IMR-90 (cell line): ENCODE data around the gene GNAT1. TPM values are rescaled to one million over a fixed set of nuclear protein-coding genes. Genes with fewer than 3 reads are reported as not detected.

Experiments
- ATAC-seq: fragments of 200-7000 bp; cut with Tn5 transposase; 2 replicates; pipeline ENCODE4 v1.9.1; 2020; ENCODE audit warnings: low read depth, mild to moderate bottlenecking, moderate library complexity
- BruUV-seq: library from RNA; stranded (reverse); fragments of 400-500 nt; replicated peaks from 2 replicates; lab custom pipeline; 2021; lab: Mats Ljungman, UMichigan
- CTCF ChIA-PET: fragments of 300-600 bp; formaldehyde crosslinking; extraction: SDS; loops from one replicate; lab custom pipeline; 2021; ENCODE audit warnings: antibody characterized with exemption; lab: Yijun Ruan, JAX
- POLR2A ChIA-PET: fragments of 300-600 bp; sonication (Branson Sonifier 250); formaldehyde crosslinking; loops from one replicate; lab custom pipeline; 2022; ENCODE audit warnings: antibody characterized with exemption; ENCODE audit not compliant: unreplicated experiment; lab: Charles Lee
- DNase-seq: peaks from one replicate; pipeline ENCODE4 v3.0.0; 2013
- H2AFZ ChIP-seq: replicated peaks from 2 replicates; pipeline ENCODE3; 2013; ENCODE audit warnings: low read length, mild to moderate bottlenecking; ENCODE audit not compliant: poor library complexity
- H2AK5ac ChIP-seq: 2 replicates; pipeline ENCODE4 v1.6.1; 2013; ENCODE audit warnings: low read depth, low read length, inconsistent platforms
- H2AK9ac ChIP-seq: replicated peaks from 2 replicates; pipeline ENCODE3; 2013; ENCODE audit warnings: mild to moderate bottlenecking, low read depth, low read length, moderate library complexity; ENCODE audit not compliant: poor library complexity
- H2BK120ac ChIP-seq: 2 replicates; pipeline ENCODE4 v1.6.1; 2013; ENCODE audit warnings: low read depth, low read length, inconsistent platforms
- H2BK15ac ChIP-seq: 3 replicates; pipeline ENCODE4 v1.6.1; 2013; ENCODE audit warnings: low read depth, low read length, inconsistent platforms
- H2BK20ac ChIP-seq: 2 replicates; pipeline ENCODE4 v1.6.1; 2013; ENCODE audit warnings: low read depth, mild to moderate bottlenecking, inconsistent platforms, low read length, moderate library complexity
- H2BK5ac ChIP-seq: 2 replicates; pipeline ENCODE4 v1.6.1; 2013; ENCODE audit warnings: mild to moderate bottlenecking, low read depth, low read length, inconsistent platforms; ENCODE audit not compliant: poor library complexity, severe bottlenecking
- H3K14ac ChIP-seq: replicated peaks from 2 replicates; pipeline ENCODE4 v1.6.1; 2013; ENCODE audit warnings: low read depth, low read length, inconsistent platforms
- H3K18ac ChIP-seq: 2 replicates; pipeline ENCODE4 v1.6.1; 2013; ENCODE audit warnings: low read depth, low read length, control low read depth
- H3K23ac ChIP-seq: 2 replicates; pipeline ENCODE4 v1.6.1; 2013; ENCODE audit warnings: low read depth, low read length, inconsistent platforms
- H3K27ac ChIP-seq: 2 replicates; pipeline ENCODE4 v1.5.1; 2013; ENCODE audit warnings: mild to moderate bottlenecking, control low read depth, low read length; ENCODE audit not compliant: insufficient read depth
- H3K27me3 ChIP-seq: 2 replicates; pipeline ENCODE4 v1.6.1; 2013; ENCODE audit warnings: low read length; ENCODE audit not compliant: control insufficient read depth, insufficient read depth
- H3K36me3 ChIP-seq: 2 replicates; pipeline ENCODE4 v1.6.1; 2013; ENCODE audit warnings: low read length, mixed read lengths; ENCODE audit not compliant: control insufficient read depth, insufficient read depth
- H3K4ac ChIP-seq: 2 replicates; pipeline ENCODE4 v1.6.1; 2013; ENCODE audit warnings: low read depth, low read length, inconsistent platforms
- H3K4me1 ChIP-seq: 2 replicates; pipeline ENCODE4 v1.6.1; 2013; ENCODE audit warnings: low read length, mixed read lengths; ENCODE audit not compliant: control insufficient read depth, insufficient read depth
- H3K4me2 ChIP-seq: 2 replicates; pipeline ENCODE4 v1.6.1; 2013; ENCODE audit warnings: low read depth, mild to moderate bottlenecking, control low read depth, low read length, moderate library complexity
- H3K4me3 ChIP-seq: 2 replicates; pipeline ENCODE4 v1.5.1; 2013; ENCODE audit warnings: low read depth, mild to moderate bottlenecking, control low read depth, low read length, moderate library complexity; ENCODE audit not compliant: insufficient read depth
- H3K56ac ChIP-seq: 2 replicates; pipeline ENCODE4 v1.6.1; 2013; ENCODE audit warnings: low read length, inconsistent platforms; ENCODE audit not compliant: insufficient read depth; ENCODE audit errors: extremely low read depth
- H3K79me1 ChIP-seq, 2 experiments: 2 replicates each; pipeline ENCODE4 v1.6.1; 2013; ENCODE audit warnings: low read length in 2 of 2, inconsistent platforms in 1 of 2, low read depth in 1 of 2
- H3K9ac ChIP-seq: 2 replicates; pipeline ENCODE4 v1.6.1; 2013; ENCODE audit warnings: low read depth, low read length, control low read depth
- H3K9me1 ChIP-seq: 2 replicates; pipeline ENCODE4 v1.6.1; 2013; ENCODE audit warnings: low read length, inconsistent platforms; ENCODE audit not compliant: insufficient read depth
- H3K9me3 ChIP-seq: 2 replicates; pipeline ENCODE4 v1.6.1; 2013; ENCODE audit warnings: low read length; ENCODE audit not compliant: control insufficient read depth, insufficient read depth
- H4K20me1 ChIP-seq: 2 replicates; pipeline ENCODE4 v1.6.1; 2013; ENCODE audit warnings: low read length, inconsistent platforms; ENCODE audit not compliant: insufficient read depth
- H4K5ac ChIP-seq: 2 replicates; pipeline ENCODE4 v1.6.1; 2013; ENCODE audit warnings: mild to moderate bottlenecking, low read depth, low read length, control low read depth
- H4K8ac ChIP-seq, 2 experiments: 2 replicates each; pipeline ENCODE4 v1.6.1; 2013; ENCODE audit warnings: low read depth in 2 of 2, low read length in 2 of 2, control low read depth in 1 of 2, inconsistent platforms in 1 of 2
- H4K91ac ChIP-seq: 2 replicates; pipeline ENCODE4 v1.6.1; 2013; ENCODE audit warnings: low read depth, low read length, inconsistent platforms; ENCODE audit not compliant: insufficient read depth
- BHLHE40 ChIP-seq: fragments of 150-350 bp; IDR thresholded peaks from 2 replicates; pipeline ENCODE4 v1.6.1; 2016; ENCODE audit warnings: mild to moderate bottlenecking, low read depth, low read length
- CEBPB ChIP-seq: IDR thresholded peaks from 2 replicates; pipeline ENCODE4 v1.6.1; 2012; ENCODE audit warnings: low read depth, low read length, improper control_type of control experiment
- CHD1 ChIP-seq: IDR thresholded peaks from 2 replicates; pipeline ENCODE4 v1.6.1; 2012; ENCODE audit warnings: low read depth, low read length, improper control_type of control experiment
- FOS ChIP-seq: fragments of 150-350 bp; IDR thresholded peaks from 2 replicates; pipeline ENCODE4 v1.6.1; 2016; ENCODE audit warnings: low read depth, low read length
- MAFK ChIP-seq: IDR thresholded peaks from 2 replicates; pipeline ENCODE4 v1.6.1; 2012; ENCODE audit warnings: low read depth, low read length, improper control_type of control experiment
- MAZ ChIP-seq: IDR thresholded peaks from 2 replicates; pipeline ENCODE4 v1.6.1; 2012; ENCODE audit warnings: low read depth, mild to moderate bottlenecking, low read length, improper control_type of control experiment, moderate library complexity, borderline replicate concordance
- MXI1 ChIP-seq: IDR thresholded peaks from 2 replicates; pipeline ENCODE4 v1.6.1; 2012; ENCODE audit warnings: low read depth, mild to moderate bottlenecking, low read length, moderate library complexity, borderline replicate concordance
- POLR2A ChIP-seq: IDR thresholded peaks from 2 replicates; pipeline ENCODE4 v1.6.1; 2012; ENCODE audit warnings: mild to moderate bottlenecking, low read depth, low read length
- RCOR1 ChIP-seq: IDR thresholded peaks from 2 replicates; pipeline ENCODE4 v1.6.1; 2012; ENCODE audit warnings: mild to moderate bottlenecking, low read length, improper control_type of control experiment; ENCODE audit not compliant: insufficient replicate concordance
- SMC3 ChIP-seq: fragments of 150-350 bp; IDR thresholded peaks from 2 replicates; pipeline ENCODE4 v1.6.1; 2016; ENCODE audit warnings: low read depth, mild to moderate bottlenecking, antibody characterized with exemption, low read length, moderate library complexity
- WGBS, 2 experiments: methylation state at CpG; one replicate each; pipeline versions ENCODE4 v1.1.5 to v1.1.7; 2013; ENCODE audit warnings: missing lambda C conversion rate in 2 of 2; ENCODE audit not compliant: insufficient read length in 1 of 2; ENCODE audit errors: extremely low coverage in 2 of 2; 5-methylcytosine and 5-hydroxymethylcytosine counted together
- dilution Hi-C: fragments of 300-500 bp; cut with HindIII; formaldehyde crosslinking; loops from one replicate; pipeline ENCODE4 v1.14.3; 2018; ENCODE audit warnings: low sequenced_read_pairs; ENCODE audit not compliant: unreplicated experiment
- in situ Hi-C: fragments of 300-500 bp; cut with MboI; formaldehyde crosslinking; loops from 3 replicates; pipeline ENCODE4 v1.14.3; 2019; ENCODE audit warnings: low sequenced_read_pairs, inconsistent platforms, mixed read lengths
- intact Hi-C: fragments of 100-400 bp; cut with micrococcal nuclease; formaldehyde crosslinking; loops from 2 replicates; pipeline ENCODE4 v1.10.0; 2022
- polyA plus RNA-seq, 3 experiments: library from polyadenylated mRNA; depleted of rRNA; stranded (reverse); fragments of >200 nt; gene quantifications; 2 replicates each; pipeline ENCODE4 v1.2.3, GENCODE V29; 2012; ENCODE audit warnings: low replicate concordance in 1 of 3
- total RNA-seq: library from RNA; depleted of rRNA; stranded (reverse); fragments of >200 nt; gene quantifications from 2 replicates; pipeline ENCODE4 v1.2.3, GENCODE V29; 2012
- TF ChIP-seq, protein P1 (sequence below): conservative IDR thresholded peaks from 2 replicates; pipeline ENCODE4 v1.5.1; 2012; ENCODE audit warnings: mild to moderate bottlenecking, low read depth, low read length, improper control_type of control experiment
- TF ChIP-seq, protein P2 (sequence below): fragments of 150-350 bp; IDR thresholded peaks from 2 replicates; pipeline ENCODE4 v1.6.1; 2017; ENCODE audit warnings: mild to moderate bottlenecking, antibody characterized with exemption, low read length, low read depth

GNAT1 gene
- total and polyA plus RNA-seq, 2 of the 4 experiments (the other 2 are of a cell fraction): not detected

DNA sequence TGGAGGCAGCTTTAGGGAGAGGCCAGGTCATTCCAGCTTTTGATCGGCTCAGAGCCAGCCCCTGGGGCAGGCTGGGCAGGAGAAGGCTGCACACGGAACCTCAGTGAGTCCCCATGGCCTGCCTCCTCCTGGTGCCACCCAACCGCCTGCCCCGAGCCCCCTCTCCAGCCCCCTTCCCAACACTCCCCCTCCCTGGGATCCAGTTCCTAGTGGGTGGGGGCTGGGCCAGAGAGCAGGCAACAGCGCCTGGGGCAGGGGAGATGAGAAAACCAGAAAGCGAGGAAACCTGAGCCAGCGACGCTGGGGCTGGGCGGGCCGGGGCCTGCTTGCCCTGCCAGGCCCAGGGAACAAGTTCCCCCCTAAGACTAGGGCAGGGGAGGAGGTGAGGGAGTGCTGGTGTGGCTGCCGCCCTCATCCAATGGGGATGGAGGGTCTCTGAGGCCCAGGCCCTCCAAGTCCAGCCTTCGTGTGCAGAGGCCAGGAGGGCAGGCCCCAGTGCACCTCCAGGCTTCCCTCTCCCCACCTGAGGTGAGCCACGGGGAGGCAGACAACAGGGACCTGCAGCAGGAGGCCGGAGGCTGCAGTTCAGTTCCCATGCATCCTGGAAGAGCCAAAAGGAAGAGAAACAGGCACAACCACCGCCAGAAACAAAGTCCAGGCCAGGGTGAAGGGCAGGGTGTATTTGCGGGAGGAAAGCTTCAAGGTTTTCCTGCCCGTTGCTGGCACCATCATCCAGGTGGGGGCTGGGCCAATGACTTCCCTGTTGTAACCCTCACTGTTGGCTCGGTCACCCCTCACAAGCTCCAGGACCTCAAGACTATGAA is 40.3 kb upstream of the GNAT1 start:
- peak overlapping the region; percentile 73 for H4K91ac ChIP-seq
- intact Hi-C loops: no loop called here
- no peak overlapping the region for H2BK15ac ChIP-seq
- no peak for DNase-seq
- no peaks in the 10 kb centered on the region for H3K36me3 ChIP-seq
- H3K9me3 ChIP-seq: no peaks in the 10 kb centered on the region
- peaks cover 11% of the 10 kb centered on the region for H3K4me1 ChIP-seq
- 0 out of 2 replicates have a peak, but pooled peaks cover 4% of the 10 kb centered on the region for H4K20me1 ChIP-seq
- H3K18ac ChIP-seq: no peak overlapping the region
- H2AK5ac ChIP-seq: no peak overlapping the region
- H2BK20ac ChIP-seq: peak overlapping the region; percentile 29; the same call in 1 of the 2 replicates
- H3K14ac ChIP-seq: no peak overlapping the region
- H4K5ac ChIP-seq: no peak overlapping the region
- peak overlapping the region in 1 of 2 experiments; percentile 66; a peak in 2 of 4 replicates for H4K8ac ChIP-seq
- no peak for ATAC-seq
- H2AK9ac ChIP-seq: no peak overlapping the region
- no peak overlapping the region for H3K9ac ChIP-seq
- CTCF ChIA-PET: no interaction called here
- no peak overlapping the region for H3K4me3 ChIP-seq
- no TSS peak for BruUV-seq
- POLR2A ChIA-PET: no interaction called here
- H3K79me1 ChIP-seq: peaks cover 0 to 6% of the 10 kb centered on the region in 2 experiments; a peak in 2 of 4 replicates
- H3K27ac ChIP-seq: no peak overlapping the region
- H2AFZ ChIP-seq: no peak overlapping the region
- dilution Hi-C loops: no loop called here
- no peak overlapping the region for H3K4me2 ChIP-seq
- H3K27me3 ChIP-seq: peaks cover 7% of the 10 kb centered on the region; the same call in 1 of the 2 replicates
- WGBS, 2 experiments: no CpG with 5 or more reads among the region's 18 CpGs
- TF ChIP-seq, protein P1, sequence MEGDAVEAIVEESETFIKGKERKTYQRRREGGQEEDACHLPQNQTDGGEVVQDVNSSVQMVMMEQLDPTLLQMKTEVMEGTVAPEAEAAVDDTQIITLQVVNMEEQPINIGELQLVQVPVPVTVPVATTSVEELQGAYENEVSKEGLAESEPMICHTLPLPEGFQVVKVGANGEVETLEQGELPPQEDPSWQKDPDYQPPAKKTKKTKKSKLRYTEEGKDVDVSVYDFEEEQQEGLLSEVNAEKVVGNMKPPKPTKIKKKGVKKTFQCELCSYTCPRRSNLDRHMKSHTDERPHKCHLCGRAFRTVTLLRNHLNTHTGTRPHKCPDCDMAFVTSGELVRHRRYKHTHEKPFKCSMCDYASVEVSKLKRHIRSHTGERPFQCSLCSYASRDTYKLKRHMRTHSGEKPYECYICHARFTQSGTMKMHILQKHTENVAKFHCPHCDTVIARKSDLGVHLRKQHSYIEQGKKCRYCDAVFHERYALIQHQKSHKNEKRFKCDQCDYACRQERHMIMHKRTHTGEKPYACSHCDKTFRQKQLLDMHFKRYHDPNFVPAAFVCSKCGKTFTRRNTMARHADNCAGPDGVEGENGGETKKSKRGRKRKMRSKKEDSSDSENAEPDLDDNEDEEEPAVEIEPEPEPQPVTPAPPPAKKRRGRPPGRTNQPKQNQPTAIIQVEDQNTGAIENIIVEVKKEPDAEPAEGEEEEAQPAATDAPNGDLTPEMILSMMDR: no peak
- TF ChIP-seq MXI1: no peak
- TF ChIP-seq SMC3: no peak
- no peak for TF ChIP-seq CEBPB
- no peak for TF ChIP-seq RCOR1
- no peak for TF ChIP-seq FOS
- TF ChIP-seq, protein P2, sequence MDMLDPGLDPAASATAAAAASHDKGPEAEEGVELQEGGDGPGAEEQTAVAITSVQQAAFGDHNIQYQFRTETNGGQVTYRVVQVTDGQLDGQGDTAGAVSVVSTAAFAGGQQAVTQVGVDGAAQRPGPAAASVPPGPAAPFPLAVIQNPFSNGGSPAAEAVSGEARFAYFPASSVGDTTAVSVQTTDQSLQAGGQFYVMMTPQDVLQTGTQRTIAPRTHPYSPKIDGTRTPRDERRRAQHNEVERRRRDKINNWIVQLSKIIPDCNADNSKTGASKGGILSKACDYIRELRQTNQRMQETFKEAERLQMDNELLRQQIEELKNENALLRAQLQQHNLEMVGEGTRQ: no peak
- no peak for TF ChIP-seq MAZ
- TF ChIP-seq MAFK: no peak
- no peak for TF ChIP-seq POLR2A
- TF ChIP-seq BHLHE40: no peak
- TF ChIP-seq CHD1: no peak
- H2BK120ac ChIP-seq: no peak overlapping the region
- H3K56ac ChIP-seq: no peak overlapping the region
- H3K23ac ChIP-seq: no peak overlapping the region
- no peak overlapping the region for H2BK5ac ChIP-seq
- in situ Hi-C loops: no loop called here
- peak overlapping the region; percentile 85; the same call in 1 of the 2 replicates for H3K4ac ChIP-seq
- peaks cover 10% of the 10 kb centered on the region for H3K9me1 ChIP-seq
